ENCODE measurements around the gene PSMA2. TPM values are rescaled to one million over a fixed set of nuclear protein-coding genes. Genes with fewer than 3 reads are reported as not detected.

PSMA2 gene
- total RNA-seq, 4 donors from 2014 or later = 42.2 to 71.2 (median 63.8) TPM

- intact Hi-C loops (cut with DNase I) = no loop called here
- Histone ChIP-seq H3K36me3 (no peaks in the 10 kb centered on the region), H3K4me1 (no peaks in the 10 kb centered on the region), H3K27ac (no peak overlapping the region), H3K4me3 (replicated peaks in 1 of 3) (no peak overlapping the region), H3K9me3 (no peaks in the 10 kb centered on the region), H3K27me3 (no peaks in the 10 kb centered on the region)
- 94 to 95% methylated on average over 3 of the region's 3 CpGs for WGBS, 2 donors
- no peak for TF ChIP-seq POLR2A (IDR thresholded peaks at IDR 0.05)
- TF ChIP-seq, protein P1, sequence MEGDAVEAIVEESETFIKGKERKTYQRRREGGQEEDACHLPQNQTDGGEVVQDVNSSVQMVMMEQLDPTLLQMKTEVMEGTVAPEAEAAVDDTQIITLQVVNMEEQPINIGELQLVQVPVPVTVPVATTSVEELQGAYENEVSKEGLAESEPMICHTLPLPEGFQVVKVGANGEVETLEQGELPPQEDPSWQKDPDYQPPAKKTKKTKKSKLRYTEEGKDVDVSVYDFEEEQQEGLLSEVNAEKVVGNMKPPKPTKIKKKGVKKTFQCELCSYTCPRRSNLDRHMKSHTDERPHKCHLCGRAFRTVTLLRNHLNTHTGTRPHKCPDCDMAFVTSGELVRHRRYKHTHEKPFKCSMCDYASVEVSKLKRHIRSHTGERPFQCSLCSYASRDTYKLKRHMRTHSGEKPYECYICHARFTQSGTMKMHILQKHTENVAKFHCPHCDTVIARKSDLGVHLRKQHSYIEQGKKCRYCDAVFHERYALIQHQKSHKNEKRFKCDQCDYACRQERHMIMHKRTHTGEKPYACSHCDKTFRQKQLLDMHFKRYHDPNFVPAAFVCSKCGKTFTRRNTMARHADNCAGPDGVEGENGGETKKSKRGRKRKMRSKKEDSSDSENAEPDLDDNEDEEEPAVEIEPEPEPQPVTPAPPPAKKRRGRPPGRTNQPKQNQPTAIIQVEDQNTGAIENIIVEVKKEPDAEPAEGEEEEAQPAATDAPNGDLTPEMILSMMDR (IDR thresholded peaks at IDR 0.05) = no peak
- no peak for DNase-seq
Measured at GRCh38 chr7:42976371-42976770, 44.4 kb upstream of the PSMA2 start.

DNA sequence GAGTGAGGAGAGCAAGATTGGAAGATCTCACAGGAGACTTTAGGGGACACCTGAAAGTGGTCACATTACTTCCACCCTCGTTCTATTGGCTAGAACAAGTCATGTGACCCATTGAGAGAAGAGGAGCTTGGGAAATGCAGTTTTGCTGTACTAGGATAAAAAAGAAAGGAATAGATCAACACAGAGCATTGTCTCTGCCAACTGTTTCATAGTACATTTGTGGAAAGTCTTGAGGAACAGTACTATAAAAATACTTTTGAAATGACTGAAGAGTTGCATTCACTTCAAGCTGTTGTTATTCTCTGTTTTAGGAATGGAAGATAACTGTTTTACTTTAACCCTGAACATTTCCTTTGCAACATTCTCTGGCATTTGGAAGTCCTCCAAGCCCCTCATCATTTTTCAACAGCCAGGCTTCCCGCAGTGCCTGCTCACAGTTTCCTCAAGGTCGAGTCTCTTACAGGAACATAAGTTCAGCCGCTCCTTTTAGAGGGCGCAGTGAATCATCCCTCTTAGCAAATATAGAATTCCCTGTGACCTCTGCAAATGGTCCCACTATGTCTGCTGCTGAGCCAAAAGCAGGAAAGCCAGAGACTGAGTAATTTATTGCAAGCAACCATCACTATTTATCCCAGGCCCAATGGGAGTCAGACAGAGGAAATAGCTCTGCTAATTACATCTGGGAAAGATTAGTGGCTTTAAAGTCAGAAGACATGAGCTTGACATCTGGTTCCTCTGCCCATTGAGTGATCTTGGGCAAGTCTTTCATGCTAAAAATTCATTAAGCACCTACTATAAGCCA lies 40.9 kb upstream of the PSMA2 start:
- H3K4me3 ChIP-seq (replicated peaks in 1 of 3) = no peak overlapping the region
- WGBS, 2 donors = 38 to 50% methylated on average over 5 of the region's 5 CpGs
- H3K4me1 ChIP-seq = no peaks in the 10 kb centered on the region
- no peak for TF ChIP-seq POLR2A (IDR thresholded peaks at IDR 0.05)
- TF ChIP-seq, protein P1 (IDR thresholded peaks at IDR 0.05) = no peak
- H3K9me3 ChIP-seq = no peaks in the 10 kb centered on the region
- no peaks in the 10 kb centered on the region for H3K36me3 ChIP-seq
- no peaks in the 10 kb centered on the region for H3K27me3 ChIP-seq
- H3K27ac ChIP-seq = no peak overlapping the region
- intact Hi-C loops (cut with DNase I) = no loop called here
- peak; percentile 2 to 10 for DNase-seq

DNA sequence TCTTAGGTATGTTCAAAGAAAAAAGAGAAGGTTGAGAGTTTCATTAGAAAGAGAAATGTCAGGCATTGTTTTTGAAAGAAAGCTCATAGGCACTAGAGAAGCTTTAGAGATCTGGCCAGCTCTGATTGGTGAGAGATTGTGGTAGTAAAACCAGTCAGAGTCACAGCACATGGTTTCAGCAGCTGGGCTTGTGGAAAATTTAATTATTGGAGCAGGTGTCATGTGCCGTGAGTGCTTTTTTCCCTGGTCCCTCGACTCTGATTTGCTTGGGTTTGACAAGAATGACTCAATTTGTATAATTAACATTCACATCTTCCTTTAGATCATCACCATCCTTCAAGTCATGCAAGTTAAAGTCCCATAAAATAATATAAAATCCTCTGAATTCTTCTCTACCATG lies 35.4 kb upstream of the PSMA2 start:
- TF ChIP-seq, protein P1 (IDR thresholded peaks at IDR 0.05) = no peak
- TF ChIP-seq POLR2A (IDR thresholded peaks at IDR 0.05) = no peak

DNA sequence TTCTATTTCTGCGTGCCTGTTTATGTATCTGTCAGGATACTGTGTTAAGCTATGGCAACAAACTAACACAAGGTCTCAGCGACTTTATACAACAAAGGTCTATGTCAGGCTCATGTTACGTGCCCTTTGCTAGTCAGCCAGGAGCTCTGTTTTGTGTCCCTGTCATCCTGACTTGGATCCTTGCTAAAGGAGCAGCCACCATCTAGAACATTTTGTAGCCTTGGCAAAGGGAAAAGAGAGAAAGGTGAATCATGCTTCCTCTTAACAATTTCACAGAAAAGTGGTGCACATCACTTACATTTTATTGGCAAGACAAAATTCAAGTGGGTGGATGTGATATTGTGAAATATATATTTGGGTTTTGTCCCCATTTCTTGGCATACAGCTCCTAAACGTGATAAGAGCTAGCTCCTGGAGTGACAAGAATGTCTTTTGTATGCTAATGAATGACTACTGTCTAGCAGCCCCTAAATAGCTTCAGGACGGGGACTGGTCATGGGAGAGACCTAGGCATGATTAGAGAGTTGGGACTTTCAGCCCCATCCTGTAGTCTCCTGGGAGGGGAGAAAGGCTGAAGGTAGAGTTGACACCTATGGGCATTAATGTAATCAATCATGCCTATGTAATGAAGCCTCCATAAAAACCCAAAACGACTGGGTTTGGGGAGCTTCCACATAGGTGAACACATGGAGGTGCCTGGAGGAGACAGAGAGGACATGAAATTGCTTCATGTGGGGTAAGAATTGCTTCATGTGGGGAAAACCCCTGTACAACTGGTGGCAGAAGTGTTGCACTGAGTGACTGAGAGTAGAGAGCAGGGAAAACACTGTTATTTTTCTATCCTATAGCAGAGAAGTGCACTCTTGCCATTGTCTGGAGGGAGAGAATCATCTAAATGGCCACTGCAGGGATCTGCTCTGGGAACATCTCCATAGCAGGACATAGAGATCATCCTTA lies 33.2 kb upstream of the PSMA2 start:
- Histone ChIP-seq H3K9me3 (no peaks in the 10 kb centered on the region), H3K27me3 (no peaks in the 10 kb centered on the region), H3K27ac (no peak overlapping the region), H3K36me3 (no peaks in the 10 kb centered on the region), H3K4me1 (no peaks in the 10 kb centered on the region), H3K4me3 (replicated peaks in 1 of 3) (no peak overlapping the region)
- intact Hi-C loops (cut with DNase I) = no loop called here
- WGBS, 2 donors = 70 to 71% methylated on average over 6 of the region's 6 CpGs
- DNase-seq = no peak
- no peak for TF ChIP-seq POLR2A (IDR thresholded peaks at IDR 0.05)
- TF ChIP-seq, protein P1 (IDR thresholded peaks at IDR 0.05) = no peak

More for the DNA sequence above, 35.4 kb upstream of the PSMA2 start:
- Histone ChIP-seq H3K27me3 (no peaks in the 10 kb centered on the region), H3K9me3 (no peaks in the 10 kb centered on the region), H3K27ac (no peak overlapping the region), H3K4me1 (no peaks in the 10 kb centered on the region), H3K36me3 (no peaks in the 10 kb centered on the region), H3K4me3 (replicated peaks in 1 of 3) (no peak overlapping the region)
- intact Hi-C loops (cut with DNase I) = no loop called here
- 83 to 93% methylated on average over 2 of the region's 2 CpGs for WGBS, 2 donors
- no peak for DNase-seq
